ENCODE measurements around the gene S100A13. TPM values are rescaled to one million over a fixed set of nuclear protein-coding genes. Genes with fewer than 3 reads are reported as not detected.
"Not testable (repeated sequence)": the region's sequence is repeated elsewhere in the genome, so short reads cannot be mapped to it uniquely, and the experiment has no call there.

S100A13 gene
- total RNA-seq, 1 experiment from 2014 or later, result 71.0 TPM

GRCh38 chr1:153649137-153649862, 22.0 kb upstream of the S100A13 start:
- no peak for DNase-seq (ENCODE audit: low read depth)

GRCh38 chr1:153648000-153648643, 20.8 kb upstream of the S100A13 start:
- DNase-seq (ENCODE audit: low read depth), result no peak

GRCh38 chr1:153647346-153647714, 20.0 kb upstream of the S100A13 start:
- no peak for DNase-seq (ENCODE audit: low read depth)

GRCh38 chr1:153646672-153647345, 19.5 kb upstream of the S100A13 start:
- DNase-seq (ENCODE audit: low read depth), result no peak

- no peak for DNase-seq (ENCODE audit: low read depth)
Measured at GRCh38 chr1:153643816-153644215, 16.5 kb upstream of the S100A13 start.

GRCh38 chr1:153643100-153643499, 15.8 kb upstream of the S100A13 start:
- no peak for DNase-seq (ENCODE audit: low read depth)

- DNase-seq (ENCODE audit: low read depth), result no peak
Measured at GRCh38 chr1:153642161-153642560, 14.9 kb upstream of the S100A13 start.

GRCh38 chr1:153640861-153641260, 13.6 kb upstream of the S100A13 start:
- DNase-seq (ENCODE audit: low read depth), result no peak

GRCh38 chr1:153640213-153640612, 12.9 kb upstream of the S100A13 start:
- not testable (repeated sequence) for DNase-seq (ENCODE audit: low read depth)

GRCh38 chr1:153639280-153639679, 12.0 kb upstream of the S100A13 start:
- DNase-seq (ENCODE audit: low read depth), result no peak

- DNase-seq (ENCODE audit: low read depth), result no peak
Measured at GRCh38 chr1:153638261-153638660, 11.0 kb upstream of the S100A13 start.

- no peak for DNase-seq (ENCODE audit: low read depth)
Measured at GRCh38 chr1:153636312-153636711, 9.0 kb upstream of the S100A13 start.

GRCh38 chr1:153635872-153636271, 8.6 kb upstream of the S100A13 start:
- no peak for DNase-seq (ENCODE audit: low read depth)

- peak; percentile 97 for DNase-seq (ENCODE audit: low read depth)
Measured at GRCh38 chr1:153633754-153634665, 6.7 kb upstream of the S100A13 start, which contains the start of gene CHTOP. CHTOP (plus strand) TSS chr1:153634066; CDS start chr1:153636589, 2,523 bp downstream.

- no peak for DNase-seq (ENCODE audit: low read depth)
Measured at GRCh38 chr1:153633161-153633753, 6.0 kb upstream of the S100A13 start.

- DNase-seq (ENCODE audit: low read depth), result no peak
Measured at GRCh38 chr1:153631047-153632022, 4.0 kb upstream of the S100A13 start.

GRCh38 chr1:153630384-153630783, 3.1 kb upstream of the S100A13 start:
- DNase-seq (ENCODE audit: low read depth), result no peak

GRCh38 chr1:153629971-153630370, 2.7 kb upstream of the S100A13 start:
- no peak for DNase-seq (ENCODE audit: low read depth)

- no peak for DNase-seq (ENCODE audit: low read depth)
Measured at GRCh38 chr1:153629343-153629665, 2.0 kb upstream of the S100A13 start.
